GM12878 (cell line): ENCODE measurements around the gene SECTM1. TPM values are rescaled to one million over a fixed set of nuclear protein-coding genes. Genes with fewer than 3 reads are reported as not detected.

Experiments
- CBX5 ChIP-seq: sonication (generic); IDR thresholded peaks from 2 replicates; pipeline ENCODE4 v1.6.1; 2016; ENCODE audit warnings: low read depth, moderate library complexity, mild to moderate bottlenecking, inconsistent platforms
- EGR1 ChIP-seq, 2 experiments: IDR thresholded peaks; 1 replicate in 1 of 2; 2 replicates in 1 of 2; pipeline ENCODE4 v1.6.1; 2011 to 2012; ENCODE audit warnings: low read depth in 2 of 2, low read length in 2 of 2, borderline replicate concordance in 1 of 2, mild to moderate bottlenecking in 1 of 2, moderate library complexity in 1 of 2
- HDGF ChIP-seq: fragments of 450-650 bp; IDR thresholded peaks from 2 replicates; pipeline ENCODE4 v1.6.1; 2016; ENCODE audit warnings: antibody characterized with exemption
- IKZF1 ChIP-seq: fragments of 450-650 bp; conservative IDR thresholded peaks from 2 replicates; pipeline ENCODE4 v1.6.1; 2017; ENCODE audit warnings: antibody characterized with exemption, mild to moderate bottlenecking
- IKZF2 ChIP-seq, 2 experiments: fragments of 450-650 bp; IDR thresholded peaks; 2 replicates each; pipeline ENCODE4 v1.6.1; 2017; ENCODE audit warnings: mild to moderate bottlenecking in 2 of 2, moderate library complexity in 2 of 2
- JUNB ChIP-seq: IDR thresholded peaks from 2 replicates; pipeline ENCODE4 v1.6.1; 2016; ENCODE audit warnings: antibody characterized with exemption, mild to moderate bottlenecking
- KDM1A ChIP-seq: fragments of 200-600 bp; sonication (generic); IDR thresholded peaks from 2 replicates; pipeline ENCODE4 v1.6.1; 2016; ENCODE audit warnings: borderline replicate concordance
- LARP7 ChIP-seq: fragments of 450-650 bp; IDR thresholded peaks from 2 replicates; pipeline ENCODE4 v1.6.1; 2017; ENCODE audit warnings: mild to moderate bottlenecking
- NBN ChIP-seq: fragments of 450-650 bp; IDR thresholded peaks from 2 replicates; pipeline ENCODE4 v1.6.1; 2016
- POLR2AphosphoS2 ChIP-seq: IDR thresholded peaks from 2 replicates; pipeline ENCODE4 v1.6.1; 2011; ENCODE audit warnings: low read depth, mild to moderate bottlenecking, low read length, improper control_type of control experiment, moderate library complexity
- RELA ChIP-seq: fragments of 450-650 bp; IDR thresholded peaks from 2 replicates; pipeline ENCODE4 v1.8.0; 2014; ENCODE audit warnings: borderline replicate concordance; ENCODE audit not compliant: partially characterized antibody
- SMARCA5 ChIP-seq: fragments of 450-650 bp; IDR thresholded peaks from 2 replicates; pipeline ENCODE4 v1.6.1; 2017; ENCODE audit warnings: mild to moderate bottlenecking
- SMC3 ChIP-seq: IDR thresholded peaks from 2 replicates; pipeline ENCODE4 v1.6.1; 2011; ENCODE audit warnings: low read length, improper control_type of control experiment, borderline replicate concordance
- SPI1 ChIP-seq: IDR thresholded peaks from 2 replicates; pipeline ENCODE4 v1.6.1; 2011; ENCODE audit warnings: low read depth, mild to moderate bottlenecking, low read length, moderate library complexity, borderline replicate concordance; ENCODE audit not compliant: insufficient read depth
- TCF7 ChIP-seq: IDR thresholded peaks from 2 replicates; pipeline ENCODE4 v1.6.1; 2014; ENCODE audit warnings: antibody characterized with exemption, borderline replicate concordance
- WRNIP1 ChIP-seq: IDR thresholded peaks from 2 replicates; pipeline ENCODE4 v1.6.1; 2011; ENCODE audit warnings: low read depth, low read length, improper control_type of control experiment, borderline replicate concordance
- ZNF274 ChIP-seq: IDR thresholded peaks from one replicate; pipeline ENCODE4 v1.8.0; 2011; ENCODE audit not compliant: insufficient read length, insufficient read depth
- polyA plus RNA-seq, 11 experiments: library from polyadenylated mRNA; depleted of rRNA in 4 of 11; unstranded in 6 of 11; stranded (reverse) in 5 of 11; fragments of >200 nt; fragmentation: Nextera tagmentation in 4 of 11; fragmentation: Illumina TruSeq in 1 of 11; extraction: Ambion mirVana in 4 of 11; extraction: Trizol in 1 of 11; gene quantifications; 1 replicate in 1 of 11; 2 replicates in 10 of 11; pipeline versions ENCODE4 v1.2.1 to v1.2.3, GENCODE V29; 2011 to 2016; ENCODE audit warnings: inconsistent platforms in 2 of 11, missing spikeins in 2 of 11, low read depth in 1 of 11
- total RNA-seq, 4 experiments: library from RNA; depleted of rRNA in 3 of 4; stranded (reverse); fragments of >200 nt in 3 of 4; fragmentation: Illumina TruSeq in 1 of 4; extraction: Trizol in 1 of 4; gene quantifications; 2 replicates each; pipeline versions ENCODE4 v1.2.1 to v1.2.3, GENCODE V29; 2013 to 2021
- TF ChIP-seq, protein P1 (sequence below): fragments of 450-650 bp; formaldehyde crosslinking; IDR thresholded peaks from 2 replicates; pipeline ENCODE4 v1.5.0; 2022; ENCODE audit warnings: mild to moderate bottlenecking, missing genetic modification characterization
- TF ChIP-seq, protein P2 (sequence below): fragments of 450-650 bp; IDR thresholded peaks from 2 replicates; pipeline ENCODE4 v1.6.1; 2018; ENCODE audit warnings: mild to moderate bottlenecking, low read depth, moderate library complexity; ENCODE audit not compliant: partially characterized antibody
- TF ChIP-seq, protein P3 (sequence below): IDR thresholded peaks from 2 replicates; pipeline ENCODE4 v1.6.1; 2011; ENCODE audit warnings: borderline replicate concordance, low read depth, mild to moderate bottlenecking, moderate library complexity, mixed read lengths, low read length; ENCODE audit not compliant: insufficient read depth; ENCODE audit errors: extremely low read length
- TF ChIP-seq, protein P4 (sequence below): IDR thresholded peaks from 2 replicates; pipeline ENCODE4 v1.6.1; 2011; ENCODE audit warnings: low read depth, low read length, improper control_type of control experiment, borderline replicate concordance

The SECTM1 gene
- total and polyA plus RNA-seq, 10 of the 15 experiments (the other 5 are each of a cell fraction or from before 2014, with no cell fraction given) = 0.10 to 0.13 (median 0.12) TPM; not detected in 7

DNA sequence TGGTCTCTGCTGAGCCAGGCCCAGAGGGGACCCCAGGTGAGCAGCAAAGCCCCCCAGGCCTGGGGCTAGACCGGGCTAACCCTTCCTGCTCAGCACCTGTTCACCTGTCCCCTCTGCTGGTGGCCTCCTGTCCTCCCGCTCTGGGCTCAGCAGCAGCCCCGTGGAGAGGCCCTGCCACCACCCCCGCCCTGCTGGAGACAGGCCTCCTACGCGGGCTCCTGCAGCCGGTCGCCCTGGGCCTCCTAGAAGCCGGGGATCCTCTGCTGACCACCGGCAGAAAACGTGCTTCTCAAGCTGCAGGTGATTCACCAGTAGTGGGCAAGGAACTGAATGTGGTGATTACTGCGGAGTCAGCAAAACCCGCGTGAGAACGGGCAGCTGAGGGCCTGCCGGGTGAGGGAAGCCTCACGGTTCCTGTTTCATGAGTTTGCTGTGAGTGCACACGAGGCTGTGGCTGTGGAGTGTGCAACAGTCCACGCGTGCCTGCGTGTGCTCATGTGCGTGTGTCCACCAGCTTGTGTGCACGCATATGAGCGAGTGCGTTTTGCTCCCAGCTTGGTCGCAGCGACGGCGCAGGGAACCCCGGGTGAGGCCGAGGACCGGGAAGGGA lies 792 bp downstream of the SECTM1 start (continued):
- TF ChIP-seq, protein P1, sequence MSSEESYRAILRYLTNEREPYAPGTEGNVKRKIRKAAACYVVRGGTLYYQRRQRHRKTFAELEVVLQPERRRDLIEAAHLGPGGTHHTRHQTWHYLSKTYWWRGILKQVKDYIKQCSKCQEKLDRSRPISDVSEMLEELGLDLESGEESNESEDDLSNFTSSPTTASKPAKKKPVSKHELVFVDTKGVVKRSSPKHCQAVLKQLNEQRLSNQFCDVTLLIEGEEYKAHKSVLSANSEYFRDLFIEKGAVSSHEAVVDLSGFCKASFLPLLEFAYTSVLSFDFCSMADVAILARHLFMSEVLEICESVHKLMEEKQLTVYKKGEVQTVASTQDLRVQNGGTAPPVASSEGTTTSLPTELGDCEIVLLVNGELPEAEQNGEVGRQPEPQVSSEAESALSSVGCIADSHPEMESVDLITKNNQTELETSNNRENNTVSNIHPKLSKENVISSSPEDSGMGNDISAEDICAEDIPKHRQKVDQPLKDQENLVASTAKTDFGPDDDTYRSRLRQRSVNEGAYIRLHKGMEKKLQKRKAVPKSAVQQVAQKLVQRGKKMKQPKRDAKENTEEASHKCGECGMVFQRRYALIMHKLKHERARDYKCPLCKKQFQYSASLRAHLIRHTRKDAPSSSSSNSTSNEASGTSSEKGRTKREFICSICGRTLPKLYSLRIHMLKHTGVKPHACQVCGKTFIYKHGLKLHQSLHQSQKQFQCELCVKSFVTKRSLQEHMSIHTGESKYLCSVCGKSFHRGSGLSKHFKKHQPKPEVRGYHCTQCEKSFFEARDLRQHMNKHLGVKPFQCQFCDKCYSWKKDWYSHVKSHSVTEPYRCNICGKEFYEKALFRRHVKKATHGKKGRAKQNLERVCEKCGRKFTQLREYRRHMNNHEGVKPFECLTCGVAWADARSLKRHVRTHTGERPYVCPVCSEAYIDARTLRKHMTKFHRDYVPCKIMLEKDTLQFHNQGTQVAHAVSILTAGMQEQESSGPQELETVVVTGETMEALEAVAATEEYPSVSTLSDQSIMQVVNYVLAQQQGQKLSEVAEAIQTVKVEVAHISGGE (CRISPR knock-in tag) = no peak
- TF ChIP-seq RELA (no peak), SMARCA5 (no peak), SMC3 (no peak), WRNIP1 (no peak), EGR1 (IDR thresholded peaks at IDR 0.05; ENCODE audit: borderline replicate concordance in 1 of 2, low read depth in 2 of 2, low read length in 2 of 2) (no peak), KDM1A (no peak), ZNF274 (no peak), IKZF1 (peak; percentile 22; the same call in 1 of the 2 replicates), LARP7 (0 out of 2 replicates have a peak, but pooled peaks have one; percentile 17), HDGF (0 out of 2 replicates have a peak, but pooled peaks have one; percentile 24), JUNB (no peak), NBN (peak; percentile 45; the same call in 1 of the 2 replicates), IKZF2 (IDR thresholded peaks at IDR 0.05) (peak in 1 of 2 experiments; percentile 12; a peak in 1 of 4 replicates), TCF7 (no peak), POLR2AphosphoS2 (no peak), SPI1 (peak; percentile 28; the same call in 1 of the 2 replicates), CBX5 (no peak)
- TF ChIP-seq, protein P2, sequence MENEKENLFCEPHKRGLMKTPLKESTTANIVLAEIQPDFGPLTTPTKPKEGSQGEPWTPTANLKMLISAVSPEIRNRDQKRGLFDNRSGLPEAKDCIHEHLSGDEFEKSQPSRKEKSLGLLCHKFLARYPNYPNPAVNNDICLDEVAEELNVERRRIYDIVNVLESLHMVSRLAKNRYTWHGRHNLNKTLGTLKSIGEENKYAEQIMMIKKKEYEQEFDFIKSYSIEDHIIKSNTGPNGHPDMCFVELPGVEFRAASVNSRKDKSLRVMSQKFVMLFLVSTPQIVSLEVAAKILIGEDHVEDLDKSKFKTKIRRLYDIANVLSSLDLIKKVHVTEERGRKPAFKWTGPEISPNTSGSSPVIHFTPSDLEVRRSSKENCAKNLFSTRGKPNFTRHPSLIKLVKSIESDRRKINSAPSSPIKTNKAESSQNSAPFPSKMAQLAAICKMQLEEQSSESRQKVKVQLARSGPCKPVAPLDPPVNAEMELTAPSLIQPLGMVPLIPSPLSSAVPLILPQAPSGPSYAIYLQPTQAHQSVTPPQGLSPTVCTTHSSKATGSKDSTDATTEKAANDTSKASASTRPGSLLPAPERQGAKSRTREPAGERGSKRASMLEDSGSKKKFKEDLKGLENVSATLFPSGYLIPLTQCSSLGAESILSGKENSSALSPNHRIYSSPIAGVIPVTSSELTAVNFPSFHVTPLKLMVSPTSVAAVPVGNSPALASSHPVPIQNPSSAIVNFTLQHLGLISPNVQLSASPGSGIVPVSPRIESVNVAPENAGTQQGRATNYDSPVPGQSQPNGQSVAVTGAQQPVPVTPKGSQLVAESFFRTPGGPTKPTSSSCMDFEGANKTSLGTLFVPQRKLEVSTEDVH = no peak
- TF ChIP-seq, protein P3, sequence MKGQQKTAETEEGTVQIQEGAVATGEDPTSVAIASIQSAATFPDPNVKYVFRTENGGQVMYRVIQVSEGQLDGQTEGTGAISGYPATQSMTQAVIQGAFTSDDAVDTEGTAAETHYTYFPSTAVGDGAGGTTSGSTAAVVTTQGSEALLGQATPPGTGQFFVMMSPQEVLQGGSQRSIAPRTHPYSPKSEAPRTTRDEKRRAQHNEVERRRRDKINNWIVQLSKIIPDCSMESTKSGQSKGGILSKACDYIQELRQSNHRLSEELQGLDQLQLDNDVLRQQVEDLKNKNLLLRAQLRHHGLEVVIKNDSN = no peak
- TF ChIP-seq, protein P4, sequence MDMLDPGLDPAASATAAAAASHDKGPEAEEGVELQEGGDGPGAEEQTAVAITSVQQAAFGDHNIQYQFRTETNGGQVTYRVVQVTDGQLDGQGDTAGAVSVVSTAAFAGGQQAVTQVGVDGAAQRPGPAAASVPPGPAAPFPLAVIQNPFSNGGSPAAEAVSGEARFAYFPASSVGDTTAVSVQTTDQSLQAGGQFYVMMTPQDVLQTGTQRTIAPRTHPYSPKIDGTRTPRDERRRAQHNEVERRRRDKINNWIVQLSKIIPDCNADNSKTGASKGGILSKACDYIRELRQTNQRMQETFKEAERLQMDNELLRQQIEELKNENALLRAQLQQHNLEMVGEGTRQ = no peak
